ENCODE measurements around the gene NCBP1.
"Not testable (repeated sequence)": the region's sequence is repeated elsewhere in the genome, so short reads cannot be mapped to it uniquely, and the experiment has no call there.

NCBP1 gene

GRCh38 chr9:97682242-97682641 is 48.6 kb downstream of the NCBP1 start:
- no peak for DNase-seq

GRCh38 chr9:97688654-97689053 is 55.0 kb downstream of the NCBP1 start:
- no peak for DNase-seq

- DNase-seq: no peak
These were observed 56.0 kb downstream of the NCBP1 start for GRCh38 chr9:97689401-97690180.

DNA sequence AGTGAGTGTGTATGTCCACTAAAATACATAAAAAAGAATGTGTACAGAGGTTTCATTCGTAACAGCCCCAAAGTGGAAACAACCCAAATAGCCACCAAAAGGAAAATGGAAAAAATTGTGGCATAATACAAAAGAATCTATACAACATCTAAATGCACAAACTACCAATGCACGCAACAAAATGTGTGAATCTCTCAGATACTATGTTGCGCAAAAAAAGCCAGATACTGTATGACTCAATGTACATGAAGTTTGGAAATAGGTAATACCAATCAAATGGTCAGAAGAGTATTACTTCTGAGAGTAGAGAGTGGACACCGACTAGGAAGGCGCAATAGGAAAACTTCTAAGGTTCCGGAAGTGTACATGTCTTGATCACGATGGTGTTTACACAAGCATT is 61.1 kb downstream of the NCBP1 start:
- no peak for DNase-seq

DNA sequence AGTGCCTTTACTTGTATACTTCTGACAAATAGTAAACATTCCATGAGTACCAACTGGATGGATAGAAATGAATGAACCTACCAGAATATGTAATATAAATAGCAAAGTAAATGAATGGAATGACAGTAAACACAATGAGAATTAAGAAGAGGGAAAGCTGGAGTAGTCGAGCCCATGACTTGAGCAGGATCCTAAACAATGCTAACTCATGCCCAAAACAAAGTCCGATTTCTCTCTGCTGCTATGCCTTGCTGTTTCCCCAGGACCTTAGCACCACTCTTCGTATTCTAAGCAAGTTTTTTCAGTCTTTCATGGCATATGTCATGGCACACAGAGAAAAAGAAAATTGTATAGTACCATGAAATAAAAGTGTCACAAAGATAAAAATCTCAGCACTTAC is 61.8 kb downstream of the NCBP1 start:
- DNase-seq: no peak

DNA sequence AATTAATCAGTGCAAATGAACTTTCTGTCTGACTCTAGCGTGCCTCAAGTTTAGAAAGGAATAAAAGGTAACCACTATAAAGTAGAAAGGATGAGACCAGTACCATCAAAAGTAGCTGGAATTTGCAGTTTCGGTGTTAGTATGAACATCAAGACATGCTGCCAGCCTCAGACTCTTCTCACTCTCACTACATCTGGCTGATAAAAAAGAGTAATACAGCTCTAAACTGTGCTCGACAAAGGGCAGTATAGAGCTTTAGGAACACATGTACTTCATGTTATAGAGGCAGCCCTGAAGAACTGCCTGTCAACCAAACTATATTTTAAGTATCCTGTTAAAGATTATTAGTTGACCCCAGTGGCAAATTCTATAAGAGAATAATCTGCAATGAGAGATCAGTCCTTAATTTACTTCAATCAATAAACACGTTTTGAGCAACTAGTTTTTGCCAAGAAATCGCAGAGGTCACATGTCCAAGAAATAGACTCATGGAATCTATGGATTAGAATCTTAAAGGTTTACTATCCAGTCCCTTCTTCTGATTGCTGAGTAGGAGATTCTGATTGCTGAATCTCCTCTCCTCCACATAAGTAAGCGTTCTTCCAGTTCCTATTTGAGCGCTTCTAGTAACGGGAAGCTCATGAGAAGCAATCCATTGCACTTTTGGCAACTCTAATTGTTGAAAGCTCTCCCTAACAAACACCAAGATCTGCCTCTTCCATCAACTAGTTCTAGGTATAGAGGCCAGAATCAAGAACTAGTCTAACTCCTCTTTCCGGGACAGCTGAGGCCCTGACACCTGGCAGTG is 62.6 kb downstream of the NCBP1 start:
- DNase-seq: no peak

DNA sequence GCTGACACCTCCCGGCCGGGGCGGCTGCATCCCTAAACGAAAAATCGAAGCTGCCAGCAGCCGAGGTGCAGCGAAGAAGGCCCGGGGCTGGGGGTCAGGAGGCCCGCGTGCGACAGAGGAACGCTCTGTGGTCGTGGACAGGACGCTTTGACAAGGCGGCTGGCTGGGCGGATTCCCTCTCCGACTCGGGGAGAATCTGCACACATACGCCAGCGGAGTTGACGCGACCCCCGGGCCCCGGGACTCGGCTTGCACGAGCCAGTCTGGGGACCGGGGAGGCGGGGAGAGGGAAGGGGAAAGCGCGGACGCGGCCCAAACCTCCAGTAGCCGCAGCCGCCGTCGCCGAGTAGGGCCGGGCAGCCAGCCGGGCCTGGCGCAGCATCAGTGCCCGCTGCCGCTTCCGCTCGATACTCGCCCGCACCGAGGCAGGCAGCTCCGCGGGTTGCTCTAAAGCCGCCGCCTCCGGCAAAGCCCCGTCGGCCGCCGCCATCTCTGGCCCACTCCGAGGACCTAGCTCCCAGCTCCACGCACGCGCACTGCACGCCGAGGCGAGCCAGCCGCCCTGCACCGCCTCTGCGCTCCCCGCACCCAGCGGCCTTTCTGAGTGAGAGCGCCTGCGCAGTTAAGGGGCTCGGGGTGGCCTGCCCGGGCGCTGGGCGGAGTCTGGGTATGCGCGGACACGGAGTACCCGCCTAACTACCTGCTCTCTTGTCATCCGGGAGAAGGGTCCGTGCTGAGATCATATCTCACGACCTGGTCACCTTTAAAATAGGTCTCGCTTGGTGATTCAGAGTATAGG is 63.4 kb downstream of the NCBP1 start, which contains the start of gene XPA:
TSS of gene XPA (minus strand) at position 538 of the 799 bp plus-strand sequence. CDS start at position 490, 48 bp downstream.
- peak; percentile 97 for DNase-seq

GRCh38 chr9:97697837-97698236 is 64.2 kb downstream of the NCBP1 start:
- no peak for DNase-seq

DNA sequence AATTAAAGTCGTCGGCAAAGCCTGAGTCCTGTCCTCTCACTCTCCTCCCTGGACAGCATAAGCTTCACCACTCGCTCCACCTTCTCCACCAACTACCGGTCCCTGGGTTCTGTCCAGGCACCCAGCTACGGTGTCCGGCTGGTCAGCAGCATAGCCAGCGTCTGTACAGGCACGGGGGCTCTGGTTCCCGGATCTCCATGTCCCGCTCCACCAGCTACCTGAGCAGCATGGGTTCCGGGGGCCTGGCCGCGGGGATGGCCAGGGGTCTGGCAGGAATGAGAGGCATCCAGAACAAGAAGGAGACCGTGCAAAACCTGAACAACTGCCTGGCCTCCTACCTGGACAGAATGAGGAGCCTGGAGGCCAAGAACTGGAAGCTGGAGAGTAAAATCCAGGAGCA is 65.2 kb downstream of the NCBP1 start:
- DNase-seq: no peak

DNA sequence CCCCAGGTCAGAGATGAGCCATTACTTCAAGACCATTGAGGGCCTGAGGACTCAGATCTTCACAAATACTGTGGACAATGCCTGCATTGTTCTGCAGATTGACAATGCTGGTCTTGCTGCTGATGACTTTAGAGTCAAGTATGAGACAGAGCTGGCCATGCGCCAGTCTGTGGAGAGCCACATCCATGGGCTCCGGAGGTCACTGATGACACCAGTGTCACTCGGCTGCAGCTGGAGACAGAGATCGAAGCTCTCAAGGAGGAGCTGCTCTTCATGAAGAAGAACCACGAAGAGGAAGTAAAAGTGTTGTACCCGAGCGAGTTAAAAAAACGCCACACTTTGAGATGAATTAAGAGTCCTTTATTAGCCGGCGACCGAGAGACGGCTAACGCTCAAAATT is 65.7 kb downstream of the NCBP1 start:
- DNase-seq: not testable (repeated sequence)

DNA sequence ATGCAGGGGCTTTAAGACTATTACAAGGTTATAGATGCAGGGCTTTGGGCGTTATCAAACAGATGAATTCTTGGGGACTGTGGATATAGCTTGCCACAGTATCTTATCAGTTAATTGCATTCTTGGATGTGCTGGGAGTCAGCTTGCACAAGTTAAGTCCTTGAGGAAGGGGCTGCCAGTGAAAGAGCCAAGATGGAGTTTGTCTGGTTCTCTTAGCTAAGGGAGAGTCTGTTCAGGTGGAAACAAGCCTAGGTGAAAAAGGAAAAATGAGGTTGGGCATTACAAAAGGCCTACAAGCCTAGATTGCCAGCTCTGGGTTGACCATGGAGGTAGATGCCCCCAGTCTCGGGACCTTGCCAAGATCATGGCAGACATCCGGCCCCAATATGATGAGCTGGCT is 66.2 kb downstream of the NCBP1 start:
- not testable (repeated sequence) for DNase-seq

DNA sequence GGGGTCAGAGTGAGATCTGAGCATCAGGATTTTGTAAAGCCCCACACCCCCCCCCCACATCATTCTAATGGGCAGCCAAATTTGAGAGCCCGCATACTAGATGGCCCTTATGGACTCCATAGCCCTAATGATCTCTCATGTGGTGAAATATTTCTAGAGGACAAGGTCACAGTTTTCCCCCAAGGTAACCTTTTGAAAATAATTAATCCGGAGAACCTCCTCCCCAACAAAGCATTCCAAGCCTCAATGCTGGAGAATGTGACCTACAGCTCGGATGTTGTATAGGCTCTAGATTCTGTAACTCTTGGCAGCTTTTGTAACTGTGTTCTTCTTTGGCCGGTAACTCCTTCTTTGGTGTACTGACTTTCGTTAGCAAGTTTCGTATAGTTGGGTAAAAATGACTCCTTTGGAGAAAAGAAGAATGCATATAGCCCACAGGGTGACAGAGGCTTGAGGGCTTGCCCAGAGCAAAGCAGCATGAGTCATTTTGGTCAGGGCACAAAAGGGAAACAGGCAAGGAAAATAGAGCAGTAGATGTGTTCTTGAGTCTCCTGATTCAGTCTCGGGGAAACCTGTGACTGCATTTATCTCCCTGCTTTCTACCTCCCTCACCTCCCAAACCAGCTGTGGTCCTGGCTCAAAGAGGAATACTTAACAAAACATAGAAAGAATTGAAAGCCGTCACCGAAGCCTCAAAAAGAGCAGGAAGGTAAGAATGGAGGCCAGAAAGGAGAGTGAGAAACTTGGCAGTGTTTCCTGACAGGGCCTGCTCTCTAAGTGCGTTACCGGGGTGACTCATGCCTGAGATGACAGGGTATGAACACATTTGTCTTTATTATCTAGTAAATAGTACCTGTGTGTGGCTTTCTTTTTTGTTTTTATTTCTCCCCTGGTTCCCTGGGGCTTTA is 70.1 kb downstream of the NCBP1 start:
- DNase-seq: peak; percentile 16

GRCh38 chr9:97704345-97704677 is 70.7 kb downstream of the NCBP1 start:
- DNase-seq: no peak

DNA sequence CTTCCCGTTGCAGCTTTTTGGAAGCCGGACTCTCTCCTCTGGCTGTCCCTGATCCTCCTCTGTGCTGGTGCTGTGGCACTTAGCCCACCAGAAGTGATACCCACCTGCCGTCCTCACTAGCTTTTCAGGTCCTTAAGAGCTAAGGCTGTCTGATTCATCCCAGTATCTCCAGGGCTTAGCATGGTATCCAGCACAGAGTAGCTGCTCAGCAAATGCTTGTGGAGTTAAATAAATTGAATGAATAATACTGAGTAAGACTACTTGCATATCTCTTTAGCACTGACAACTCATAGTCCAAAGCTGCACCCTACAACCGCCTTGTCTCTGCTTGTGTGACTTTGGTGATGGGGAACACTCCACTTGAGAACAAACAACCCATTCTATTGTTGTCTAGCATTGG is 71.2 kb downstream of the NCBP1 start:
- no peak for DNase-seq

DNA sequence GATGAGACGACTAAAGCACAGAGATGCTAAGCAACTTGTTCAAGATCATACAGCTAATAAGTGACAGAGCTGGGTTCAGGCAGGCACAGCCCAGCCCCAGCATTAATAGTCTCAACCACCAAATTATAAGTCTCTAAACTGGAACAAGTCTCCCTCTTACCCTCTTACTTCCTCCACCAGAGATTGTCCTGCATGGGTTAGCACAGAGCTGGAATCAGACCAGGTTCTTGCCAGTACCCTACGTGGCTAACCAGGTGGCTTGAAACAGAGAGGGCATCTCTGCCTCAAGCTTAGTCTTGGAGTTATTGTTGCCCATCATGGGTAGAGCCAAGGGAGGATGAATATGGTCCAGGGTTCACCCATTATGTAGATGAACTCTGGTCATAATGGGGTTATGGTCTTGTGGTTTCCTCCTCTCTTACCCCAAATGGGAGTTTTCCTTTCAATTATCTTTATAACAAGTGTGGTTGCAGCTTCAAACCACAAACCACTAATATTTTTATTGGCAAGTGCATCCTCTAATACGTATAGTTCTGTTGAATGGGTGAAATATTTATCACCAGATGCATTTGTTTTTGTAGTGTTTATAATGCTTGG is 71.8 kb downstream of the NCBP1 start:
- DNase-seq: peak; percentile 26

DNA sequence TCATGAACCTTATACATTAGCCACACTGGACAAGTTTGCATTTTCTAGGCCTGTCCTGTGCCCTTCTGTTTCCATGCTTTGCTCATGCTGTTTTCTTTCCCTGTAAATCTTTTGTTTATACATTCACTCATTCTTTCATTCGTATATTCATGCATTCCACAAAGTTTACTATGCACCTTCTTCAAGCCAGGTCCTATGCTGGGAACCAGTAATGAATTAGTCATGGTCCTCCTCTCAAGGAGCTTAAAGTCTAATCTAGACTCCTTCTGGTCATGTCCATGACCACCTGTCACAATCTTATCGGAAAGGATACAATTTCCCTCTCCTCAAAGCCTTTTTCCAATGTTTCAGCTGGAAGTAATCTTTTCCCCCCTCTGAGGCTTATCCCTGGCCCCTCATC is 72.6 kb downstream of the NCBP1 start:
- DNase-seq: no peak

DNA sequence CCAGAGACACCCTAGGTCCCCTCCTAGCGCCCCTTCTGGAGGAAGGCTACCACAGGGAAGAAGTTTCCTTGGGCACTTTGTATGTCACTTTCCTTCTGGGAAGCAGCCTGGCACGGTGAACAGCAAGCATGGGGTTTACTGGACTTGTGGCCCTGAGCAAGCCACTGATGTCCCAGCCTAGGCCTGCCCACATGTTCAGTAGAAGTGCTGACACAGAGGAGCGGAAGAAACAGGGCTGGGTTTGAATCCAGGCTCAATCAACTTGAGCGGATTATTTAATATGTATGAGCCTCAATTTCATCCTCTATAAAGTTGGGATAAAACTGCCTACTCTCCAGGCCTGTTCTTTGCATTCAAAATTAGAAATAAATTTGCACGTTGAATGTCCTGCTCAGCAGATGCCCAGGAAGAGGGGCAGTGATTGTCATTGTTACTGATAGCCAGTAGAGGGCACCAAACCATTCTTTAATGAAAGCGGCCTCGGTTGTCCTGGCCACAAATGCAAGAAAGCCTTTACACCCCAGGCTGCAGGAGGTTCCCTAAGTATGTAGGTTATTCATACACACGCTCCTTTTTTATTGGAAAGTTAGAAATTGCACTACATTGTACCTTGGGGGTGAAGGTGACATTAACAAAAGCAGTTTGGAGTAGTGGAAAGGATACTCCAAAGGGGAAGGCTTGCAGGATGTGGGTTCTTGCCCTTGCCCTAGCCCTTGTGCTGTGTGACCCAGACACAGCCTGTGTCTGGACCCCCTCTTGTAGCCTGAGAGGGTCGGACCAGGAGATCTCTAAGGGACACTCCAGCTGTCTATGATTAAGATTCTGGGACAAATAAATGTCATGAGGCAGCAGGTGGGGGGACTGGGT is 77.0 kb downstream of the NCBP1 start:
- peak; percentile 57 for DNase-seq

DNA sequence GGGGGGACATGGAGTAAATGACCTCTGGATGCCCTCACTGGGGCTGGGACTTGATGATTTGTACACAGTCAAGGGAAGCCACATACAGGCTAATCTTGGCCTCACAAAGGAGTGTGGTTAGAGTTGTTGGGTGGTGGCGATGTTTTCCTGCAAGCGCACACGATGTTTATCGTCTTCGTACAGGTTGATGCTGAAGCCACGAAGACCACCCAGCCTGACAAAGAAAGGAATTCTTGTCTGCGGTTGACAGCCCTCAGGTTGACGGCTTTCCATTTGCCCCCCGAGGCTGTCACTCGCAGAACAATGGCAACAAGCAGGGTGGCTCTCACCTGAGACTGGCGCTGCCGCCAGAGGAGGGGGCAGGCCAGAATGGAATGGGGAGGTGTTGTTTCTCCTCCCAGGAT is 77.6 kb downstream of the NCBP1 start:
- no peak for DNase-seq

GRCh38 chr9:97714435-97714834 is 80.8 kb downstream of the NCBP1 start:
- DNase-seq: peak; percentile 11

DNA sequence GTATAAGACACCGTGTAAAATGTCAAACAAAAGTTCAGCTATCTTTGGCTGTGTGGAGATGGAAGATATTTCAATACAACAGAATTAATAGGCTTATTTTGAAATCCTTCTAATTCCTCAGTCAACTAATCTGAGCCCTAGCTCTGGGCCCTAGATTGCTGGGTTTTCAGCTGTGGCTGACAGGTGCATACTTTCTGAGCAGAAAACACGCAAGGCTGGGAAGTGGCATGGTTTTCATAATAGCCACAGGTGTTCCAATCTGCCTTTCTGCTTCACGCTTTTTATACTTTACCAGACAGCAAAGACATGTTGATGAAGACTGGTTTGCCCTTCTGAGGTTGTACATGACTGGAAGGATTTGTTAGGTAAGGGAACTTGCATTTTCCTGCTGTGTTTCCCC is 84.2 kb downstream of the NCBP1 start:
- DNase-seq: no peak

- no peak for DNase-seq
These were observed 87.8 kb downstream of the NCBP1 start for GRCh38 chr9:97721396-97721795.

Measured in central memory CD4-positive, alpha-beta T cell (primary cell).